ENCODE data around the gene SLFN12L.

The SLFN12L gene

DNA sequence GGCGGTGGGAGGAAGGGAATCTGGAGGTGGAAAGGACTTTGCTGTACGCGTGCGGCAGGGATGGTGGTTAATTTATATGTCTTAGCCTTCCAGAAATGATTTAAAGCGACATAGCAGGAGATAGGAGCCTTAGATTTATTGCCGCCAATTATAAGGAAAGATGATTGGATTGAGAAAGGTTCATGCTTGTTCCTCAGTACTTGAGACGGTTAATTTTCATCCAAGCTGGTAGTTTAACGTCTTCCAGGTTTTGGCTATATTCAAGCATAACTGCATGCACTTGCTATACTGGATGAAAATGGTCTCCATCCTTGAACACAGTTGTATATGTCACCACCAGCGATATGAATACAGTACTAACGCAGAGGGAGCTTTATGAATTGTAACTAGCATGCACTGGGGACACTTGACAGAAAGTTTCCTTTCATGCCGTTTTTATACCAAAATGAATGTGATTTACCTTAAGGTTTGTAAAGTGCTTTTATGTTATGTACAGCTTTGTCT, 41.5 kb upstream of the SLFN12L start:
- H4K20me1 ChIP-seq (ENCODE audit: insufficient read depth, low read length), result no peaks in the 10 kb centered on the region
- peaks cover 25% of the 10 kb centered on the region for H3K4me1 ChIP-seq (ENCODE audit: insufficient read depth, low read length, severe bottlenecking)
- H3K27me3 ChIP-seq (ENCODE audit: insufficient read depth, low read length), result no peaks in the 10 kb centered on the region
- TF ChIP-seq, protein P1, sequence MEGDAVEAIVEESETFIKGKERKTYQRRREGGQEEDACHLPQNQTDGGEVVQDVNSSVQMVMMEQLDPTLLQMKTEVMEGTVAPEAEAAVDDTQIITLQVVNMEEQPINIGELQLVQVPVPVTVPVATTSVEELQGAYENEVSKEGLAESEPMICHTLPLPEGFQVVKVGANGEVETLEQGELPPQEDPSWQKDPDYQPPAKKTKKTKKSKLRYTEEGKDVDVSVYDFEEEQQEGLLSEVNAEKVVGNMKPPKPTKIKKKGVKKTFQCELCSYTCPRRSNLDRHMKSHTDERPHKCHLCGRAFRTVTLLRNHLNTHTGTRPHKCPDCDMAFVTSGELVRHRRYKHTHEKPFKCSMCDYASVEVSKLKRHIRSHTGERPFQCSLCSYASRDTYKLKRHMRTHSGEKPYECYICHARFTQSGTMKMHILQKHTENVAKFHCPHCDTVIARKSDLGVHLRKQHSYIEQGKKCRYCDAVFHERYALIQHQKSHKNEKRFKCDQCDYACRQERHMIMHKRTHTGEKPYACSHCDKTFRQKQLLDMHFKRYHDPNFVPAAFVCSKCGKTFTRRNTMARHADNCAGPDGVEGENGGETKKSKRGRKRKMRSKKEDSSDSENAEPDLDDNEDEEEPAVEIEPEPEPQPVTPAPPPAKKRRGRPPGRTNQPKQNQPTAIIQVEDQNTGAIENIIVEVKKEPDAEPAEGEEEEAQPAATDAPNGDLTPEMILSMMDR (IDR thresholded peaks at IDR 0.05; ENCODE audit: low read length), result no peak
- no peak for TF ChIP-seq EZH2 (IDR thresholded peaks at IDR 0.05; ENCODE audit: borderline replicate concordance, low read length)
- H3K27ac ChIP-seq (ENCODE audit: low read depth, low read length, poor library complexity, severe bottlenecking), result peak overlapping the region; percentile 87
- no peaks in the 10 kb centered on the region for H3K9me3 ChIP-seq (ENCODE audit: low read length)
- peak overlapping the region; percentile 88 for H3K4me3 ChIP-seq (ENCODE audit: low read depth, low read length, poor library complexity, severe bottlenecking)
- no peaks in the 10 kb centered on the region for H3K79me2 ChIP-seq (ENCODE audit: insufficient read depth, low read length)
- peak overlapping the region; percentile 83 for H3K4me2 ChIP-seq (ENCODE audit: low read length)
- no peaks in the 10 kb centered on the region for H3K9me2 ChIP-seq (ENCODE audit: low read depth, low read length)
- H3F3A ChIP-seq (ENCODE audit: insufficient read depth, low read length), result 0 out of 2 replicates have a peak, but pooled peaks cover 5% of the 10 kb centered on the region
- peak overlapping the region; percentile 97 for H3K9ac ChIP-seq (ENCODE audit: low read length)
- H2AFZ ChIP-seq (ENCODE audit: low read length), result no peak overlapping the region
- H3K36me3 ChIP-seq (ENCODE audit: insufficient read depth, low read length), result peaks cover 28% of the 10 kb centered on the region; the same call in 1 of the 2 replicates

DNA sequence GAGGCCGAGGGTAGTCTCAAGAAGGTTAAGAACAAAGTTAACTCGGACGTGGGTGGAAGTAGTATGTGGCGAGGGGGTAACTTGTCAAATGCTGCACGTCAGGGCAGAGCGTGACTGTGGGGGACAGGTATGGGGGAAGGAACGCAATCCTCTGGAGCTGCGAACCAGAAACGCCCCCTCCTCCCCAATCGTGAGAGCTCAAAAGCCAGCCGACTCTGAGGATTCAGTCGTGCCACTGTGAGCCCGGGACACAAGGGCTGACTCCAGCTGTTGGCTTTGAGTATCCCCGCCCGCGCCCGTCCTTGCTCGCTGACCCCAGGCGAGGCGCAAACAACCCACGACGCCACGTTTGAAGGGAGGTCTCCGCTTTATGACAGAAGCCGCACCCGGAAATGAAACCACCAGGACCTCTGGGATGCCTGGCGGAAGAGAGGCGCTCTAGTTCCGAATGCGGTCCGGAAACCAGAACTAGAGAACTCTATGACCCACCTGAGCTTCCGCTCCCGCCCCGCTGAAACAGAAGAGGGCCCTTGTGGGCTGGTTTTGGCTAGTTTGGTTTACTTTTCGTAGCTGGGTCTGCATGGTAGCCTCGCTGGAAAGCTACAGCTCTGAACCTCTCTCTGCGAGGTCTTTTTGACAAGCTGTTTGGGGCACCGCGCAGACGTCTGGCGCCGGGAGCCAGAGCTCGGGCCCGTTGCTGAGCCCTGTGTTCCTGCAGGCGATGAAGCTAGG, 40.9 kb upstream of the SLFN12L start, which contains the start of gene PEX12:
TSS of gene PEX12 (minus strand) at position 375 of the 732 bp plus-strand sequence. CDS start 550 bp downstream, outside the sequence.
- no peak for TF ChIP-seq EZH2 (IDR thresholded peaks at IDR 0.05; ENCODE audit: borderline replicate concordance, low read length)
- TF ChIP-seq, protein P1 (IDR thresholded peaks at IDR 0.05; ENCODE audit: low read length), result no peak
- Histone ChIP-seq H3K79me2 (ENCODE audit: insufficient read depth, low read length) (no peaks in the 10 kb centered on the region), H3K27ac (ENCODE audit: low read depth, low read length, poor library complexity, severe bottlenecking) (peak within 1 kb of the TSS; percentile 87), H3K9me3 (ENCODE audit: low read length) (no peaks in the 10 kb centered on the region), H3K9ac (ENCODE audit: low read length) (peak within 1 kb of the TSS; percentile 97), H3K4me3 (ENCODE audit: low read depth, low read length, poor library complexity, severe bottlenecking) (peak within 1 kb of the TSS; percentile 88), H3K27me3 (ENCODE audit: insufficient read depth, low read length) (no peaks in the 10 kb centered on the region), H3K4me1 (ENCODE audit: insufficient read depth, low read length, severe bottlenecking) (peaks cover 25% of the 10 kb centered on the region), H4K20me1 (ENCODE audit: insufficient read depth, low read length) (no peaks in the 10 kb centered on the region), H3K36me3 (ENCODE audit: insufficient read depth, low read length) (peaks cover 34% of the 10 kb centered on the region; the same call in 1 of the 2 replicates), H3K4me2 (ENCODE audit: low read length) (peak within 1 kb of the TSS; percentile 83), H3K9me2 (ENCODE audit: low read depth, low read length) (no peaks in the 10 kb centered on the region), H3F3A (ENCODE audit: insufficient read depth, low read length) (0 out of 2 replicates have a peak, but pooled peaks cover 5% of the 10 kb centered on the region), H2AFZ (ENCODE audit: low read length) (0 out of 2 replicates have a peak within 1 kb of the TSS, but pooled peaks have one; percentile 16)

DNA sequence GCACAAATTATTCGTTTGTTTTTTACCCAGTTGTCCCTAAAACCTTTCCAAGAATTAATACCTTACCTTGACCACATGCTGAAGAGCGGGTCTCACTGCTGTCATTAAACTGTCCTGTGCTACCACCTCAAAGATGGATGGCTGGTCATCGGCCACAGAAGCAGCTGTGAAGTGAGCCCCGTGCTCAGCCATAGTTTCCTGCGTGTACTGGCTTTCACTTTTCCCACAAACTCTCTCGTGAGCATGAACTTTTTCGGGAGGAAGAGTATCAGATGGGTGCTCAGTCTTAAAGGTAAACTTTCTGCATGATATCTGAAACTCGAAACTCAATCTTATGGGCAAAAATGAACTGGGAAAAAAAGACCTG, 40.3 kb upstream of the SLFN12L start:
- Histone ChIP-seq H3K4me2 (ENCODE audit: low read length) (peak overlapping the region; percentile 83), H3K27ac (ENCODE audit: low read depth, low read length, poor library complexity, severe bottlenecking) (peak overlapping the region; percentile 87), H2AFZ (ENCODE audit: low read length) (0 out of 2 replicates have a peak overlapping the region, but pooled peaks have one; percentile 16)

More for the DNA sequence above, 40.3 kb upstream of the SLFN12L start:
- Histone ChIP-seq H3K36me3 (ENCODE audit: insufficient read depth, low read length) (peaks cover 34% of the 10 kb centered on the region; the same call in 1 of the 2 replicates), H3K4me1 (ENCODE audit: insufficient read depth, low read length, severe bottlenecking) (peaks cover 25% of the 10 kb centered on the region), H3K9ac (ENCODE audit: low read length) (peak overlapping the region; percentile 97), H3K4me3 (ENCODE audit: low read depth, low read length, poor library complexity, severe bottlenecking) (peak overlapping the region; percentile 88), H3K27me3 (ENCODE audit: insufficient read depth, low read length) (no peaks in the 10 kb centered on the region), H3K9me2 (ENCODE audit: low read depth, low read length) (no peaks in the 10 kb centered on the region), H3F3A (ENCODE audit: insufficient read depth, low read length) (0 out of 2 replicates have a peak, but pooled peaks cover 5% of the 10 kb centered on the region), H3K79me2 (ENCODE audit: insufficient read depth, low read length) (no peaks in the 10 kb centered on the region), H3K9me3 (ENCODE audit: low read length) (no peaks in the 10 kb centered on the region), H4K20me1 (ENCODE audit: insufficient read depth, low read length) (no peaks in the 10 kb centered on the region)
- TF ChIP-seq EZH2 (IDR thresholded peaks at IDR 0.05; ENCODE audit: borderline replicate concordance, low read length), result no peak
- TF ChIP-seq, protein P1 (IDR thresholded peaks at IDR 0.05; ENCODE audit: low read length), result no peak
